ENCODE results near the gene TP53I11.
A peak's percentile ranks its signal among the peaks of the same experiment; 100 is the strongest.

TP53I11 gene

DNA sequence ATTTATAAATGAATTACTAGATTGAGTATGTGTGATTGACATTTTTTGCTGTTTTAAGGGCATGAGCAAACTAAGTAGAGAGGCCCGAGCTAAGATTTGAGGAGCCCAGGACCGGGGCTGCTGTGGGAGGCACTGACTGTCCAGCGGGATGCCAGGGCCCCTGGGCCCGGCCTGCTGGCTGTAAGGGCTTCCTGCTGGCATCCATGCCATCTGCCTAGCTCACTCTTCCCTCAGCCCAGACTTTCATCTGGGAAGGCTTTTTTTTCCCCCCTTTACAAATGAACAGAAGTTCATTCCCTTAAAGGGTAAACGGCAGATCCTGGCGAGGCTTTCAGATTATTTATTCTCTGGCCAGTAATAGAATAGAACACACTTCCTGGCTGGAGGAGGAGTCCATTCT lies 16.0 kb upstream of the TP53I11 start:
- TF ChIP-seq POLR2A (IDR thresholded peaks at IDR 0.05; ENCODE audit: extremely low read depth, insufficient read length): no peak
- no peak for TF ChIP-seq MYC (IDR thresholded peaks at IDR 0.05; ENCODE audit: low read depth, low read length)
- TF ChIP-seq, protein P1, sequence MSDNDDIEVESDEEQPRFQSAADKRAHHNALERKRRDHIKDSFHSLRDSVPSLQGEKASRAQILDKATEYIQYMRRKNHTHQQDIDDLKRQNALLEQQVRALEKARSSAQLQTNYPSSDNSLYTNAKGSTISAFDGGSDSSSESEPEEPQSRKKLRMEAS (IDR thresholded peaks at IDR 0.05; ENCODE audit: low read depth, low read length): no peak
- TF ChIP-seq, protein P2, sequence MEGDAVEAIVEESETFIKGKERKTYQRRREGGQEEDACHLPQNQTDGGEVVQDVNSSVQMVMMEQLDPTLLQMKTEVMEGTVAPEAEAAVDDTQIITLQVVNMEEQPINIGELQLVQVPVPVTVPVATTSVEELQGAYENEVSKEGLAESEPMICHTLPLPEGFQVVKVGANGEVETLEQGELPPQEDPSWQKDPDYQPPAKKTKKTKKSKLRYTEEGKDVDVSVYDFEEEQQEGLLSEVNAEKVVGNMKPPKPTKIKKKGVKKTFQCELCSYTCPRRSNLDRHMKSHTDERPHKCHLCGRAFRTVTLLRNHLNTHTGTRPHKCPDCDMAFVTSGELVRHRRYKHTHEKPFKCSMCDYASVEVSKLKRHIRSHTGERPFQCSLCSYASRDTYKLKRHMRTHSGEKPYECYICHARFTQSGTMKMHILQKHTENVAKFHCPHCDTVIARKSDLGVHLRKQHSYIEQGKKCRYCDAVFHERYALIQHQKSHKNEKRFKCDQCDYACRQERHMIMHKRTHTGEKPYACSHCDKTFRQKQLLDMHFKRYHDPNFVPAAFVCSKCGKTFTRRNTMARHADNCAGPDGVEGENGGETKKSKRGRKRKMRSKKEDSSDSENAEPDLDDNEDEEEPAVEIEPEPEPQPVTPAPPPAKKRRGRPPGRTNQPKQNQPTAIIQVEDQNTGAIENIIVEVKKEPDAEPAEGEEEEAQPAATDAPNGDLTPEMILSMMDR (IDR thresholded peaks at IDR 0.05; ENCODE audit: low read depth, low read length): no peak
- H3K4me3 ChIP-seq (ENCODE audit: low read depth, low read length): no peak overlapping the region
- DNase-seq (ENCODE audit: low read depth): no peak

DNA sequence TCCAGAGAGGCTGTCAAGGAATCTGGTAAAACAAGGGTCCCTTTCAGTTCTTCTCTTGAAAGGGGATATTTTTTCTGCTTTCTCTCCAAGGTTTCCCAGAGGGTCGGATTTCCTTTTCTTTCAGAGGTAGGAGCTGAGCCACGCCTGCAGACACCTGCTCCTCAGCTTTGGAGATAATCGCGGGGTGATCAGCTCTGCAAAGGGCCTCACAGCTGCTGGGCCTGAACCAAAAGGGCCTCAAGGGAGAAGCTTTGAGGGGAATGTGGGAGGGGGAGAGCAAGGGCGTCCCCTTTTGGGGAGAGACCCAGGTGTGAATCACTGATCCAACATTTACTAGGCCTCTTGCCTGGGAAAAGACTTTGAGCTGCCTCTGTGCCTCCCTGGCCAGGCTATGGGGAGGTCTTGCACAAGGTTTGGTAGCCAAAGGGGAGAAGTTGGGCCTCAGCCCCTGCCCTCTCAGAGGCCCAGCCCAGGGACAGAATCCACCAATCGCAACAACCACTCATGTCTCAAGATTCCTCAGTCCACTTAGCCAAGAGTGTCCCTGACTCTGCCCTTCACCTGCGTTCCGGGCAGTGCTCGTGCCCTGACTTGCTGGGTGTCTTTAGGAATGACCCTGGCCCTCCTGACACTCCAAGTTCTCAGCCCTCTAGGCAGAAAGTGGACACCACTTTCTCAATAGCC lies 14.0 kb upstream of the TP53I11 start:
- no peak overlapping the region for H3K4me3 ChIP-seq (ENCODE audit: low read depth, low read length)
- DNase-seq (ENCODE audit: low read depth): peak; percentile 64
- no peak for TF ChIP-seq POLR2A (IDR thresholded peaks at IDR 0.05; ENCODE audit: extremely low read depth, insufficient read length)

DNA sequence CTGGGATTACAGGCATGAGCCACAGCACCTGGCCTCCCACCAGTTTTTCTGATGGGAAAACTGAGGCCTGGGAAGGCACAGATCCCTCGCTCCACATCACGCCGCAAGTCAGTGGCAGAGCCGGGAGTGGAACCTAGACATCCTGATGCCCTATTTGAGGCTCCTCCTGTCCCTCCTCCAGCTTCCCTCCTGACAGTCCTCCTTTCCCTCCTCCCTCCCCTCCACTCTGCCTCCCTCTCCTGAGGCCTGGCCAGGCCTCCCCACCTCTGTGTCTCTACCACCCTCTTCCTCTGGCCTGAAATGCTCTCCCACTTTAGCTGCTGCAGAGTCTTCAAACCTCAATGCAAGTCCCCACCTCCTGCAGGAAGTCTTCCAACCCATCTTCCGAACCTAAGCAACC lies 13.3 kb upstream of the TP53I11 start:
- H3K4me3 ChIP-seq (ENCODE audit: low read depth, low read length): no peak overlapping the region
- no peak for DNase-seq (ENCODE audit: low read depth)
- TF ChIP-seq MYC (IDR thresholded peaks at IDR 0.05; ENCODE audit: low read depth, low read length) (no peak), POLR2A (IDR thresholded peaks at IDR 0.05; ENCODE audit: extremely low read depth, insufficient read length) (no peak)
- TF ChIP-seq, protein P1 (IDR thresholded peaks at IDR 0.05; ENCODE audit: low read depth, low read length): no peak
- TF ChIP-seq, protein P2 (IDR thresholded peaks at IDR 0.05; ENCODE audit: low read depth, low read length): no peak

DNA sequence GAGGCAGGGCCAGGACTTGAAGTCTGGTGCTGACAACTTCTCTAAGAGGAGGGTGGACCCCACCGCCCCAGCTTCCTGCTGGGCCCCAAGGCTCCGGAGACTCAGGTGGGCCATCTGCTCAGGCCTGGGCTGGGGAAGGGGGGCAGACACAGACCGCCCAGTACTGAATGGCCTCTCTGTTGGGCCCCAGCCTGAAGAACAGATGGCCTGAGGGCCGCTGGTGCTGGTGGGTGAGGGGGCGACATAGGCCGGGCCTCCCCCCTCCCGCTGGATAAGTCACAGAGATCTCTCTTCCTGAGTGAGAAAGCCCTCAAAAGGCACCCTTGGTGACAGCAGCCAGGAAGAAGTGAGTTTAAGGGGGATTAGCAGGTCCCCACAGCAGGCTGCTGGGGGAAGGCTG lies 12.5 kb upstream of the TP53I11 start:
- DNase-seq (ENCODE audit: low read depth): no peak
- TF ChIP-seq, protein P2 (IDR thresholded peaks at IDR 0.05; ENCODE audit: low read depth, low read length): no peak
- TF ChIP-seq, protein P1 (IDR thresholded peaks at IDR 0.05; ENCODE audit: low read depth, low read length): no peak
- TF ChIP-seq MYC (IDR thresholded peaks at IDR 0.05; ENCODE audit: low read depth, low read length) (no peak), POLR2A (IDR thresholded peaks at IDR 0.05; ENCODE audit: extremely low read depth, insufficient read length) (no peak)
- H3K4me3 ChIP-seq (ENCODE audit: low read depth, low read length): no peak overlapping the region

DNA sequence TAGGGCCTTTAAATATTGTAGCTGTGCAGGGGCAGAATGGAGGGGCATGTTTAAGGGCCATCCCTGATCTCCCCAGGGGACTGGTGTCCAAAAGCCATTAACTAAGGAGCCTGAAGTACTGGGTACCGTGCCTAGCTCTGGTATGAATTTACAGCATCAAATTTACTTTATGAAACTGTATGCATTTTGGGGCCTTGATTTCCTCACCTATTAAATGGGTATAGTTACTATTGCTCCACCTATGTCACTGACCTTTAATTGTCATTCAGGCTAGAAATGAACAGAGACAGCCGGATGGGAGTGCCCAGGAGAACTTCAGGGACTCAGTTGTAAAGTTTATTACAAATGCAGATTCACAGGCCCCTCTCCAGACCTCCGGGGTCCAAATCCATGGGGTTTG lies 11.8 kb upstream of the TP53I11 start:
- no peak overlapping the region for H3K4me3 ChIP-seq (ENCODE audit: low read depth, low read length)

DNA sequence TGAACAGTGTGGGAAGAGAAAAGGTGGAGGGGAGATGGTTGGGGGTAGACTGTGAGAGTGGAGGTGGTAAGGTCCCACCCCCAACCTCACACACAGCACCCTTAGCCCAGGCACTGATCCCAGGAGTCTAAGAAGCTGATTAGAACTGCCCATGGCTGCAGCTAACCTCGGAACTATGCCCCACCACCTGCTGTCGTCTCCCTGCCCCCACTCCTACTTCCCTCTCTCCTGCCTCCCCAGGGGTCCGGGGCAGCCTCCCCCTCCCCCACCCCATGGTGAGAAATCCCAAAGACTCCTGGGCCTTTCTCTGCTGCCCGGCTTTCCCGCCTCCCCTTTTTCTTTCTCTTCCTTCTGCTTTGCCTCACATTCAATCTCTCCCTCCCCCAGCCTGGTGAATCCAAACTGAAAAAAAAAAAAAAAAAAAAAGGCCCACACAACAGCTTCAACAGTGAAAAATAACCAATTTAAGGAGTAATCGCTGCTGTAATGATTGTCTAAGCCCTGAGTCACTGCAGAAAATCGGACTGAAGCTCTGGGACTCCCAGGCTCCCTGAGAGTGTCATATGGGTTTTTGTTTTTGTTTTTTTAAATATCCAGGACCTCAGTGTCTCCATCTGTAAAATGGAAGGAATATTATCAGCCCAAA lies 9.6 kb upstream of the TP53I11 start:
- peak; percentile 47 for DNase-seq (ENCODE audit: low read depth)
- TF ChIP-seq, protein P1 (IDR thresholded peaks at IDR 0.05; ENCODE audit: low read depth, low read length): no peak
- TF ChIP-seq, protein P2 (IDR thresholded peaks at IDR 0.05; ENCODE audit: low read depth, low read length): no peak
- TF ChIP-seq POLR2A (IDR thresholded peaks at IDR 0.05; ENCODE audit: extremely low read depth, insufficient read length) (no peak), MYC (IDR thresholded peaks at IDR 0.05; ENCODE audit: low read depth, low read length) (no peak)
- no peak overlapping the region for H3K4me3 ChIP-seq (ENCODE audit: low read depth, low read length)

More for the DNA sequence above, 11.8 kb upstream of the TP53I11 start:
- no peak for DNase-seq (ENCODE audit: low read depth)
- TF ChIP-seq, protein P2 (IDR thresholded peaks at IDR 0.05; ENCODE audit: low read depth, low read length): no peak
- TF ChIP-seq, protein P1 (IDR thresholded peaks at IDR 0.05; ENCODE audit: low read depth, low read length): no peak
- no peak for TF ChIP-seq MYC (IDR thresholded peaks at IDR 0.05; ENCODE audit: low read depth, low read length)
- no peak for TF ChIP-seq POLR2A (IDR thresholded peaks at IDR 0.05; ENCODE audit: extremely low read depth, insufficient read length)

Data from NB4 (cell line).